GM23248 (cell line): ENCODE results near the gene FILIP1L.

Source experiments
- EZH2 ChIP-seq: fragments of 200-600 bp; sonication (generic); IDR thresholded peaks from 2 replicates; pipeline ENCODE4 v1.6.1; 2018; ENCODE audit warnings: antibody characterized with exemption, mild to moderate bottlenecking; ENCODE audit not compliant: insufficient read depth, poor library complexity, severe bottlenecking
- EZH2phosphoT487 ChIP-seq: fragments of 200-600 bp; sonication (generic); IDR thresholded peaks from 2 replicates; pipeline ENCODE4 v1.6.1; 2018; ENCODE audit warnings: antibody characterized with exemption, moderate library complexity, mild to moderate bottlenecking, low read depth; ENCODE audit not compliant: insufficient read depth

DNA sequence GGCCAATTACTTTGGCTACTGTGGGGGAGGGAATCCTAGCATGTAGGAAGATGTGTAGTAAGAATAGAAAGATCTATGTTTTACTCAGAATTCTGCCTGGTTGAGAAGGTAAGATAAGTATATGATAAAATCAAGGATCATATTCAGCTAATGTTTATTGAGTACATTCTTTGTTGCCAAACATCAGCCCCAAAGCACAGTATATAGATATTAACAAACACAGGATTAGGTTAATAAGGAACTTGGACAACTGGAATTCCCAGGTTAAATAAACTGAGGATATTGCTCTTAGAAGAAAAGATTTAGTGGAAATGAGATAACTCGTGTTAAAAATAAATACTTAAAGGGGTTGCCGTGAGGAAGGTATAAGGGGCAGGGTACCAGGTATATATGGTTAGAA is 129.6 kb downstream of the FILIP1L start:
- TF ChIP-seq EZH2 (no peak), EZH2phosphoT487 (no peak)
